Transverse colon (tissue), 4 donors: ENCODE results near the gene ERC2.

Source experiments
- EP300 ChIP-seq: sonication (generic); formaldehyde crosslinking; IDR thresholded peaks from one replicate; pipeline ENCODE4 v1.6.1; 2017; ENCODE audit warnings: antibody characterized with exemption, low read depth
- POLR2A ChIP-seq: fragments of 450-650 bp; IDR thresholded peaks from one replicate; pipeline ENCODE4 v1.6.1; 2016; ENCODE audit warnings: antibody characterized with exemption, mild to moderate bottlenecking, moderate library complexity
- POLR2AphosphoS5 ChIP-seq, 3 donors: sonication (generic); formaldehyde crosslinking; IDR thresholded peaks; one replicate each; pipeline ENCODE4 v1.6.1; 2016; ENCODE audit warnings: antibody characterized with exemption in 3 of 3
- TF ChIP-seq, protein P1 (sequence below), 5 experiments: fragments of 200-600 bp in 3 of 5; fragments of 450-650 bp in 2 of 5; sonication (generic) in 3 of 5; IDR thresholded peaks; 1 replicate in 2 of 5; 2 replicates in 3 of 5; pipeline ENCODE4 v1.5.1; 2016 to 2017; ENCODE audit warnings: antibody characterized with exemption in 5 of 5, inconsistent platforms in 3 of 5, mild to moderate bottlenecking in 2 of 5, moderate library complexity in 1 of 5

DNA sequence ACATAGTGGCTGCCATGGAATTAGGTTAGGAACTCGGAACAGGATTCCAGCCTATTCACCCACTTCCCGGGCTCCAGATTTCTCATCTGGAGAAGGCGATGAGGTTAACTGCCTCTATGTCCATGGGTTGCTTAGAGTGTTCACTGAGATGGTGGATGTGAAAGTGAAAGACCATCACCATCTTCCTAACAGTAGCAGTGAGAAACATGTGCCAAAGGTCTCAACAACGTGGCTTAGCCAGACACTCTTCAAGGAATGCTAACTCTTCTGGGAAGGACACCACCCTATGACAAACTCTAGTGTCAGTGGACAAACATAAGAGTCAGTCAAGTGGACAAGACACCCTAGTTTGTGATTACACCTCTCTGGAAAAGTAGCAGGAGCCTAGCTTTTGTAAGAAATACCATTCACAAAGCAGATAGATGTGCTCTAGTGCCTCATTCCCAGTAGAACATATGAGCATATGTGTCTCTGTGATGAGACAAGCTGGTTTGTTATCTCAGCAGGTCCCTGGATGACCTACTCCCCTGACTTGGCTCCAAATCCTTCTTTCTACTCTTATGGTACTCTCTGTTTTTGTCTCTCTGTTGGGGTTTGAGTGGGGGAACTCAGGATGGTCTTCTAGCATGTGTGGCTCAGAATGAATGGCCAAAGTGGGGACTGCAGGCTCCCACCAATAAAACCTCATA lies 770.9 kb downstream of the ERC2 start:
- TF ChIP-seq, protein P1, sequence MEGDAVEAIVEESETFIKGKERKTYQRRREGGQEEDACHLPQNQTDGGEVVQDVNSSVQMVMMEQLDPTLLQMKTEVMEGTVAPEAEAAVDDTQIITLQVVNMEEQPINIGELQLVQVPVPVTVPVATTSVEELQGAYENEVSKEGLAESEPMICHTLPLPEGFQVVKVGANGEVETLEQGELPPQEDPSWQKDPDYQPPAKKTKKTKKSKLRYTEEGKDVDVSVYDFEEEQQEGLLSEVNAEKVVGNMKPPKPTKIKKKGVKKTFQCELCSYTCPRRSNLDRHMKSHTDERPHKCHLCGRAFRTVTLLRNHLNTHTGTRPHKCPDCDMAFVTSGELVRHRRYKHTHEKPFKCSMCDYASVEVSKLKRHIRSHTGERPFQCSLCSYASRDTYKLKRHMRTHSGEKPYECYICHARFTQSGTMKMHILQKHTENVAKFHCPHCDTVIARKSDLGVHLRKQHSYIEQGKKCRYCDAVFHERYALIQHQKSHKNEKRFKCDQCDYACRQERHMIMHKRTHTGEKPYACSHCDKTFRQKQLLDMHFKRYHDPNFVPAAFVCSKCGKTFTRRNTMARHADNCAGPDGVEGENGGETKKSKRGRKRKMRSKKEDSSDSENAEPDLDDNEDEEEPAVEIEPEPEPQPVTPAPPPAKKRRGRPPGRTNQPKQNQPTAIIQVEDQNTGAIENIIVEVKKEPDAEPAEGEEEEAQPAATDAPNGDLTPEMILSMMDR (IDR thresholded peaks at IDR 0.05), result no peak
- TF ChIP-seq POLR2A (no peak), POLR2AphosphoS5 (IDR thresholded peaks at IDR 0.05) (no peak), EP300 (no peak)
